Measurements from ENCODE around the gene ZNF23. TPM values are rescaled to one million over a fixed set of nuclear protein-coding genes. Genes with fewer than 3 reads are reported as not detected.

Gene ZNF23
- total RNA-seq, 5 donors from 2014 or later (not counting 1 experiment from before 2014, with no cell fraction given): 8.2 to 14.6 (median 10.9) TPM

DNA sequence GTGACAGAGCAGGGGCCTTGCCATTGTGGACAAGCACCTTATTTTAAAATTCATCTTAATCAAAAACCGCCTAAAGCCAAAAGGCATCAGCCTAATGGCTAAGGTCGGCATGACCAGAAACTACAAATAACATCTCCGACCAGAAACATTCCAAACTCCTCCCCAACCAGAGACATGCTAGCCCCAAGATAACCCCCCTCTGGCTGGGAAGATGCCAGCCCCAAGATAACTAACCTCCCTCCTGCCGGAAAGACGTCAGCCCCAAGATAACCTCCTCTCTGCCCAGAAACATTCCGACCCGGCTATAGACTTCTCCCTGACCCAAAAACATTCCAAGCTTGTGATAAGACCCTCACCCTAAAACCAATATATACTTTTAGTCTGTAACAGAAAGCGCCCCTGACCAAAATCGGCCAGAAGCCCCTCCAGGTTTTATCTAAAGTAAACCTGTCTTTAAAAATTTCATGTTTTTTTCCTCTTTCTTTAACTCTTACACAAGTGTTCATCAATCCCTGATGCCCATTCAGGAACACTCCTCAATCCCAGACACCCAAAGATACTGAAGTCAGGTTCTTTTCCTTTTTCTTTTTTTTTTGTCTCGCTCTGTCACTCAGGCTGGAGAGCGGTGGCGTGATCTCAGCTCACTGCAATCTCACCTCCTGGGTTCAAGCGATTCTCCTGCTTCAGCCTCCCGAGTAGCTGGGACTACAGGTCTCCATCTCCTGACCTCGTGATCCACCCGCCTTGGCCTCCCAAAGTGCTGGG, 52.9 kb downstream of the ZNF23 start:
- DNase-seq (no peak), ATAC-seq (replicated peaks in 1 of 4) (no peak)
- Histone ChIP-seq H3K36me3 (ENCODE audit: control insufficient read depth in 2 of 2, extremely low read depth in 1 of 2, insufficient read depth in 1 of 2, low read length in 1 of 2) (no peaks in the 10 kb centered on the region), H3K9me3 (no peaks in the 10 kb centered on the region), H3K27ac (ENCODE audit: low read length) (no peak overlapping the region), H3K27me3 (replicated peaks in 1 of 2; ENCODE audit: control insufficient read depth in 2 of 2, extremely low read depth in 1 of 2, insufficient read depth in 2 of 2, low read length in 1 of 2) (peaks cover 0 to 39% of the 10 kb centered on the region in 2 experiments), H3K4me3 (ENCODE audit: control insufficient read depth in 1 of 2, extremely low read depth in 1 of 2, low read length in 1 of 2) (no peak overlapping the region), H3K4me1 (ENCODE audit: control insufficient read depth in 1 of 2, extremely low read depth in 1 of 2, insufficient read depth in 2 of 2, low read length in 2 of 2) (peaks cover 0 to 18% of the 10 kb centered on the region in 2 experiments)
- Mint-ChIP-seq H3K36me3 (no peaks in the 10 kb centered on the region), H3K9me3 (no peaks in the 10 kb centered on the region), H3K27ac (no peak overlapping the region), H3K4me3 (no peak overlapping the region), H3K4me1 (peaks cover 17 to 21% (median 18%) of the 10 kb centered on the region in 3 donors), H3K27me3 (peaks cover 45% of the 10 kb centered on the region in 2 donors)
- ChIA-PET CTCF (interaction anchor here in 1 of 2 donors (0.6 kb wide), 2 partner anchors 98 to 197 kb away, joined by 3 read pairs; no protein-coding TSS in a partner anchor), POLR2A (no interaction called here)
- 87% methylated on average over 15 of the region's 16 CpGs for WGBS (ENCODE audit: insufficient coverage)

DNA sequence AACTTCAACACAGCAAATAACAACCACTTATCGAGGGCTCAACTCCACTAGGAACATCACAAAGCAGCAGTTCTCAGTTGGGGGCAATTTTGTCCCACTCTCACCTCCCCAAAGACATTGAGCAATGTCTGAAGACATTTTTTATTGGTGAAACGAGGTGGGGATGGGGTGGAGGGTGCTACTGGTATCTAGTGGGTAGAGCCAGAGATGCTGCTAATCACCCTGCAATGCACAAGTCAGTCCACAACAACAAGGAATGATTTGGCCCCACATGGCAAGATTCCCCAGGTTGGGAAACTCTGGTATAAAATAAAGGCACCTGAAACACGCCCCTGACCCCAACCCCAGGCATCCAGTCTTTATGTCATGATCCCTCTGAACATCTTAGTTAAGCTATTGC, 53.5 kb downstream of the ZNF23 start:
- Mint-ChIP-seq H3K27me3 (peaks cover 43 to 45% of the 10 kb centered on the region in 2 donors), H3K4me3 (no peak overlapping the region)
- POLR2A ChIA-PET: no interaction called here

DNA sequence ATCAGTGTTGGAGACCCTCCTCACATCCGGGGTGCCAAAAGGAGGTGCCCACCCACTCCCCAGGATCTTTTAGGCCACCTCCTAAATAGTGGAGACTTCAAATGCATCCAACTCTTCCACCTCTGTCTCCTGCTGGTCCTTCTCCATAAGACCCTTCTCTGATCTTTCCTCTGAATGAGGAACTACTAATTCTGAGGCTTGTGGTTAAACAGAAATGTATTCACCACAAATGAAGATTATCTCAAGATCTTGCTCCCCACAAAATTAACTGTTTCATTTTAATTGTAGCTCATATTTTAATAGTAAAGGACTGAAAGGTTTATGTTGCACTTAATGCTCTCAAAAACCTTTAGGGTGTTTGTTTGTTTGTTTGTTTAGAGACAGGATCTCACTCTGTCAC, 54.3 kb downstream of the ZNF23 start:
- ATAC-seq (replicated peaks in 1 of 4): no peak
- Histone ChIP-seq H3K9me3 (no peaks in the 10 kb centered on the region), H3K4me3 (ENCODE audit: control insufficient read depth in 1 of 2, extremely low read depth in 1 of 2, low read length in 1 of 2) (no peak overlapping the region), H3K27ac (ENCODE audit: low read length) (no peak overlapping the region), H3K27me3 (replicated peaks in 1 of 2; ENCODE audit: control insufficient read depth in 2 of 2, extremely low read depth in 1 of 2, insufficient read depth in 2 of 2, low read length in 1 of 2) (peaks cover 0 to 32% of the 10 kb centered on the region in 2 experiments), H3K36me3 (ENCODE audit: control insufficient read depth in 2 of 2, extremely low read depth in 1 of 2, insufficient read depth in 1 of 2, low read length in 1 of 2) (no peaks in the 10 kb centered on the region), H3K4me1 (ENCODE audit: control insufficient read depth in 1 of 2, extremely low read depth in 1 of 2, insufficient read depth in 2 of 2, low read length in 2 of 2) (peaks cover 0 to 16% of the 10 kb centered on the region in 2 experiments)
- Mint-ChIP-seq H3K9me3 (no peaks in the 10 kb centered on the region), H3K4me3 (no peak overlapping the region), H3K4me1 (peaks cover 15 to 19% (median 16%) of the 10 kb centered on the region in 3 donors), H3K36me3 (no peaks in the 10 kb centered on the region), H3K27ac (no peak overlapping the region), H3K27me3 (peaks cover 41 to 43% of the 10 kb centered on the region in 2 donors)
- CTCF ChIA-PET: interaction anchor here (0.6 to 1.2 kb wide), 5 partner anchors 84 to 203 kb away, joined by 3 to 7 read pairs (median 3); no protein-coding TSS in a partner anchor
- no peak for DNase-seq
- WGBS (ENCODE audit: insufficient coverage): 100% methylated on average over 1 of the region's 1 CpG
- POLR2A ChIA-PET: no interaction called here

More for the DNA sequence above, 53.5 kb downstream of the ZNF23 start:
- H3K4me3 ChIP-seq (ENCODE audit: control insufficient read depth in 1 of 2, extremely low read depth in 1 of 2, low read length in 1 of 2): no peak overlapping the region
- H3K27ac ChIP-seq (ENCODE audit: low read length): no peak overlapping the region
- Mint-ChIP-seq H3K36me3 (no peaks in the 10 kb centered on the region), H3K4me1 (peaks cover 17 to 21% (median 18%) of the 10 kb centered on the region in 3 donors), H3K27ac (no peak overlapping the region), H3K9me3 (no peaks in the 10 kb centered on the region)
- DNase-seq: no peak
- no CpG with 5 or more reads among the region's 3 CpGs for WGBS (ENCODE audit: insufficient coverage)
- peaks cover 0 to 18% of the 10 kb centered on the region in 2 experiments for H3K4me1 ChIP-seq (ENCODE audit: control insufficient read depth in 1 of 2, extremely low read depth in 1 of 2, insufficient read depth in 2 of 2, low read length in 2 of 2)
- H3K27me3 ChIP-seq (replicated peaks in 1 of 2; ENCODE audit: control insufficient read depth in 2 of 2, extremely low read depth in 1 of 2, insufficient read depth in 2 of 2, low read length in 1 of 2): peaks cover 0 to 33% of the 10 kb centered on the region in 2 experiments
- H3K9me3 ChIP-seq: no peaks in the 10 kb centered on the region
- no peaks in the 10 kb centered on the region for H3K36me3 ChIP-seq (ENCODE audit: control insufficient read depth in 2 of 2, extremely low read depth in 1 of 2, insufficient read depth in 1 of 2, low read length in 1 of 2)
- no peak for ATAC-seq (replicated peaks in 1 of 4)
- CTCF ChIA-PET: interaction anchor here in 1 of 2 donors (0.6 kb wide), 2 partner anchors 98 to 198 kb away, joined by 3 read pairs; no protein-coding TSS in a partner anchor

DNA sequence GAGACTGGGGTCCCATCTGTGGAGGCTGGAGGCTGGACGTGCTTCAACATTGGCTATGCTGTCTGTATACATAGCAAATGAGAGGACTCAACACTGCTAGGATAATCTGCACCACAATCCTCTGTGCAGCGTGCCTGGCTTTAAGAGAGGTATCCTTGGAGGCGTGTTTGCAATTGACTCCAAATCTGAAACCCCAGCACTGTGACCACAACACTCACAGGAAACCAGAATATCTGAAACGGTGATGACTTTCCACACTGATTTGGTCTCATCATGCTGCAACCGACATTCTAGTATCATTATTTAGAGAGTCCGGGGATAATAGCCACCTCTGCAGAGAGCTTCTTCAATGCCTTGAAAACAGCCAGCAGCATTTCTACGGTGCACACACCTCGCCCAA, 55.3 kb downstream of the ZNF23 start:
- ChIA-PET CTCF (interaction anchor here in 1 of 2 donors (1.2 kb wide), 1 partner anchor 96 kb away, joined by 3 read pairs; no protein-coding TSS in a partner anchor), POLR2A (no interaction called here)
- no peak overlapping the region for H3K4me3 Mint-ChIP-seq
- Histone ChIP-seq H3K27ac (ENCODE audit: low read length) (no peak overlapping the region), H3K4me3 (ENCODE audit: control insufficient read depth in 1 of 2, extremely low read depth in 1 of 2, low read length in 1 of 2) (no peak overlapping the region), H3K27me3 (replicated peaks in 1 of 2; ENCODE audit: control insufficient read depth in 2 of 2, extremely low read depth in 1 of 2, insufficient read depth in 2 of 2, low read length in 1 of 2) (peaks cover 0 to 31% of the 10 kb centered on the region in 2 experiments), H3K9me3 (no peaks in the 10 kb centered on the region), H3K36me3 (ENCODE audit: control insufficient read depth in 2 of 2, extremely low read depth in 1 of 2, insufficient read depth in 1 of 2, low read length in 1 of 2) (no peaks in the 10 kb centered on the region), H3K4me1 (ENCODE audit: control insufficient read depth in 1 of 2, extremely low read depth in 1 of 2, insufficient read depth in 2 of 2, low read length in 2 of 2) (peaks cover 0 to 10% of the 10 kb centered on the region in 2 experiments)
- peaks cover 40 to 45% of the 10 kb centered on the region in 2 donors for H3K27me3 Mint-ChIP-seq
- H3K4me1 Mint-ChIP-seq: peaks cover 8 to 17% (median 12%) of the 10 kb centered on the region in 3 donors
- H3K9me3 Mint-ChIP-seq: no peaks in the 10 kb centered on the region
- 13% methylated on average over 4 of the region's 8 CpGs for WGBS (ENCODE audit: insufficient coverage)
- H3K36me3 Mint-ChIP-seq: no peaks in the 10 kb centered on the region
- no peak for ATAC-seq (replicated peaks in 1 of 4)
- no peak for DNase-seq
- no peak overlapping the region for H3K27ac Mint-ChIP-seq

DNA sequence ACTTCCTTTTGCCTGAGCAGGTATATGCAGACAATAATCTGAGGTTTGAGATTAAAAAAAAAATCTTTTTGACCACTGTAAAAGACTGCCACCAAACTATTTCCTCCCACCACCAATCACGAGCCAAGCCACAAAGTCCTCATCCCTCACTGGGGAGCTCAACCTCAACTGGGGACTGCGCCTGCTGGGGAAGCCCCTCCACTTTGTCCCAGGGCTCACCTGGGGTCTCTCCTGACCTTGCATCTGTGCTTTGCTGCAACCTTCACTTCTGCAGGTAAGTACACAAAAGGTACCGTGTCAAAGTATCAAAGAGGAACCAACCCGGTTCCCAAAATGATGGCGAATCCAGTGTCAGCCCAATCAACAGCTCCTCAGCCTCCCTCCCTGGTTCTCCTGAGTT, 55.7 kb downstream of the ZNF23 start:
- H3K36me3 Mint-ChIP-seq: no peaks in the 10 kb centered on the region
- Histone ChIP-seq H3K27me3 (replicated peaks in 1 of 2; ENCODE audit: control insufficient read depth in 2 of 2, extremely low read depth in 1 of 2, insufficient read depth in 2 of 2, low read length in 1 of 2) (peaks cover 0 to 31% of the 10 kb centered on the region in 2 experiments), H3K4me1 (ENCODE audit: control insufficient read depth in 1 of 2, extremely low read depth in 1 of 2, insufficient read depth in 2 of 2, low read length in 2 of 2) (peaks cover 0 to 10% of the 10 kb centered on the region in 2 experiments), H3K9me3 (no peaks in the 10 kb centered on the region), H3K36me3 (ENCODE audit: control insufficient read depth in 2 of 2, extremely low read depth in 1 of 2, insufficient read depth in 1 of 2, low read length in 1 of 2) (no peaks in the 10 kb centered on the region), H3K27ac (ENCODE audit: low read length) (no peak overlapping the region), H3K4me3 (ENCODE audit: control insufficient read depth in 1 of 2, extremely low read depth in 1 of 2, low read length in 1 of 2) (no peak overlapping the region)
- POLR2A ChIA-PET: no interaction called here
- H3K27ac Mint-ChIP-seq: peak overlapping the region in 1 of 2 donors; percentile 28
- DNase-seq: no peak
- peaks cover 39 to 48% of the 10 kb centered on the region in 2 donors for H3K27me3 Mint-ChIP-seq
- H3K9me3 Mint-ChIP-seq: no peaks in the 10 kb centered on the region
- H3K4me1 Mint-ChIP-seq: peaks cover 8 to 17% (median 12%) of the 10 kb centered on the region in 3 donors
- no peak for ATAC-seq (replicated peaks in 1 of 4)
- 55% methylated on average over 4 of the region's 5 CpGs for WGBS (ENCODE audit: insufficient coverage)
- H3K4me3 Mint-ChIP-seq: no peak overlapping the region
- CTCF ChIA-PET: interaction anchor here in 1 of 2 donors (1.2 kb wide), 1 partner anchor 96 kb away, joined by 3 read pairs; no protein-coding TSS in a partner anchor

DNA sequence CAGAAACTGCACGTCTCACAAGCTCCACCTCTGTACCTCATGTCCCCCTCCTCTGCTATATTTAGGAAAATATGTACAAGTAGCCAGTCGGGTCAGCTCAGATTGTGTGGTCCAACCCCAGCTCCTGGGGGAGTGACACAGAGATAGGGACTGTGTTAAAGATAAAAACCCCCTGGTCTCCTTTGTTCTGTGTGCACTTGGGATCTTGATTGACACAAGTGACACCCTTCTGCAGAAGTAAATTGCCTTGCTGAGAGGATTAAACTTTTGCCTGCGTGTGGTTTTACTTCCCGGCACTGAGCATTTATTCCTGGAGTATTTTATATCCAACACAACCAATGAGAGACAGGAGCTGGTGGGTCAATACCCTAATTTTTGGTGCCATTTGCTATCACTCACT, 57.7 kb downstream of the ZNF23 start:
- no peaks in the 10 kb centered on the region for H3K36me3 Mint-ChIP-seq
- H3K27me3 ChIP-seq (replicated peaks in 1 of 2; ENCODE audit: control insufficient read depth in 2 of 2, extremely low read depth in 1 of 2, insufficient read depth in 2 of 2, low read length in 1 of 2): peaks cover 0 to 22% of the 10 kb centered on the region in 2 experiments
- no peaks in the 10 kb centered on the region for H3K9me3 Mint-ChIP-seq
- WGBS (ENCODE audit: insufficient coverage): 90% methylated on average over 2 of the region's 4 CpGs
- DNase-seq: no peak
- H3K27ac Mint-ChIP-seq: no peak overlapping the region
- no peak overlapping the region for H3K4me3 Mint-ChIP-seq
- peaks cover 0 to 10% of the 10 kb centered on the region in 2 experiments for H3K4me1 ChIP-seq (ENCODE audit: control insufficient read depth in 1 of 2, extremely low read depth in 1 of 2, insufficient read depth in 2 of 2, low read length in 2 of 2)
- no peaks in the 10 kb centered on the region for H3K9me3 ChIP-seq
- no peaks in the 10 kb centered on the region for H3K36me3 ChIP-seq (ENCODE audit: control insufficient read depth in 2 of 2, extremely low read depth in 1 of 2, insufficient read depth in 1 of 2, low read length in 1 of 2)
- no peak for ATAC-seq (replicated peaks in 1 of 4)
- ChIA-PET POLR2A (no interaction called here), CTCF (interaction anchor here in 1 of 2 donors (1.0 kb wide), 1 partner anchor 8 kb away, joined by 3 read pairs; no protein-coding TSS in a partner anchor)
- H3K27ac ChIP-seq (ENCODE audit: low read length): no peak overlapping the region
- H3K27me3 Mint-ChIP-seq: peaks cover 35 to 41% of the 10 kb centered on the region in 2 donors
- no peak overlapping the region for H3K4me3 ChIP-seq (ENCODE audit: control insufficient read depth in 1 of 2, extremely low read depth in 1 of 2, low read length in 1 of 2)
- peaks cover 8 to 17% (median 12%) of the 10 kb centered on the region in 3 donors for H3K4me1 Mint-ChIP-seq

Data from T-cell (primary cell).